Measurements from ENCODE around the gene PDZD2.

PDZD2 gene

GRCh38 chr5:31916327-31916726 is 277.4 kb downstream of the PDZD2 start:
- no peak for TF ChIP-seq CTCF (IDR thresholded peaks at IDR 0.05; ENCODE audit: low read depth, low read length)
- H3K4me3 ChIP-seq (ENCODE audit: low read depth, low read length), result no peak overlapping the region

GRCh38 chr5:31918739-31919138 is 279.8 kb downstream of the PDZD2 start:
- H3K4me3 ChIP-seq (ENCODE audit: low read depth, low read length), result no peak overlapping the region
- no peak for TF ChIP-seq CTCF (IDR thresholded peaks at IDR 0.05; ENCODE audit: low read depth, low read length)

- no peak overlapping the region for H3K4me3 ChIP-seq (ENCODE audit: low read depth, low read length)
- no peak for TF ChIP-seq CTCF (IDR thresholded peaks at IDR 0.05; ENCODE audit: low read depth, low read length)
Observed at GRCh38 chr5:31921852-31922305, 282.9 kb downstream of the PDZD2 start.

- H3K4me3 ChIP-seq (ENCODE audit: low read depth, low read length), result no peak overlapping the region
- TF ChIP-seq CTCF (IDR thresholded peaks at IDR 0.05; ENCODE audit: low read depth, low read length), result no peak
Observed at GRCh38 chr5:31924005-31924404, 285.1 kb downstream of the PDZD2 start.

- no peak for TF ChIP-seq CTCF (IDR thresholded peaks at IDR 0.05; ENCODE audit: low read depth, low read length)
- no peak overlapping the region for H3K4me3 ChIP-seq (ENCODE audit: low read depth, low read length)
Observed at GRCh38 chr5:31931874-31932273, 292.9 kb downstream of the PDZD2 start.

- no peak overlapping the region for H3K4me3 ChIP-seq (ENCODE audit: low read depth, low read length)
- TF ChIP-seq CTCF (IDR thresholded peaks at IDR 0.05; ENCODE audit: low read depth, low read length), result no peak
Observed at GRCh38 chr5:31934156-31934555, 295.2 kb downstream of the PDZD2 start.

GRCh38 chr5:31935496-31936369 is 296.8 kb downstream of the PDZD2 start:
- no peak for TF ChIP-seq CTCF (IDR thresholded peaks at IDR 0.05; ENCODE audit: low read depth, low read length)
- no peak overlapping the region for H3K4me3 ChIP-seq (ENCODE audit: low read depth, low read length)

Measured in WI38 (cell line).